Mucosa of descending colon (tissue), 3 donors: Measurements from ENCODE around the gene UBE2B. TPM values are rescaled to one million over a fixed set of nuclear protein-coding genes. Genes with fewer than 3 reads are reported as not detected.
"Not testable (repeated sequence)": the region's sequence is repeated elsewhere in the genome, so short reads cannot be mapped to it uniquely, and the experiment has no call there.

Experiments used
- ATAC-seq: fragments of 200-7000 bp; cut with Tn5 transposase; one replicate; pipeline ENCODE4 v1.9.1; 2020; ENCODE audit warnings: mild to moderate bottlenecking, moderate library complexity
- DNase-seq, 3 donors: peaks; one replicate each; pipeline ENCODE4 v3.0.0-alpha.2; 2020
- H3K36me3 ChIP-seq: fragments of 200-600 bp; one replicate; pipeline ENCODE4 v1.8.0; 2021; ENCODE audit warnings: low read depth, mild to moderate bottlenecking
- H3K4me1 ChIP-seq: fragments of 200-600 bp; one replicate; pipeline ENCODE4 v1.8.0; 2021; ENCODE audit warnings: low read depth, mild to moderate bottlenecking
- H3K4me3 ChIP-seq: fragments of 200-600 bp; one replicate; pipeline ENCODE4 v1.8.0; 2021; ENCODE audit warnings: mild to moderate bottlenecking
- H3K9me3 ChIP-seq: fragments of 200-600 bp; one replicate; pipeline ENCODE4 v1.8.0; 2021; ENCODE audit warnings: mild to moderate bottlenecking
- CTCF ChIP-seq: fragments of 200-600 bp; IDR thresholded peaks from one replicate; pipeline ENCODE4 v1.8.0; 2022; ENCODE audit warnings: antibody characterized with exemption, mild to moderate bottlenecking
- intact Hi-C, 2 donors: fragments of 100-400 bp; cut with DNase I in 1 of 2; cut with micrococcal nuclease in 1 of 2; formaldehyde crosslinking; loops; one replicate each; pipeline versions ENCODE4 v1.11.0 to v1.11.1; 2022; cut with DNase I, micrococcal nuclease
- total RNA-seq, 3 donors: library from RNA; stranded (reverse); fragmentation: NEBNext Ultra II Directional in 2 of 3; extraction: Animal tissue kit (Norgen Biotek cat#: 25700) in 2 of 3; gene quantifications; one replicate each; pipeline versions ENCODE4 v1.2.1 to v1.2.4, GENCODE V29; 2021 to 2023
- donor health status: DM: no; HTN: no; CAD: no; lungs with moderate emphysema.
- donor health status: DM: no; HTN: no; CAD: no.
- donor health status: DM: no; HTN: yes; CAD: no.

The UBE2B gene
- total RNA-seq, 3 donors from 2014 or later, result 84.4 to 99.5 (median 89.5) TPM

- TF ChIP-seq CTCF, result no peak
- Histone ChIP-seq H3K4me3 (no peak overlapping the region), H3K4me1 (no peaks in the 10 kb centered on the region), H3K9me3 (no peaks in the 10 kb centered on the region), H3K36me3 (no peaks in the 10 kb centered on the region)
- DNase-seq (no peak), ATAC-seq (no peak)
- intact Hi-C loops, result no loop called here
Observed at GRCh38 chr5:134349463-134349862, 21.9 kb upstream of the UBE2B start.

- ATAC-seq (no peak), DNase-seq (no peak)
- no peaks in the 10 kb centered on the region for H3K9me3 ChIP-seq
- no peak overlapping the region for H3K4me3 ChIP-seq
- no peak for TF ChIP-seq CTCF
- no peaks in the 10 kb centered on the region for H3K36me3 ChIP-seq
- intact Hi-C loops, result no loop called here
- no peaks in the 10 kb centered on the region for H3K4me1 ChIP-seq
Observed at GRCh38 chr5:134355681-134356080, 15.7 kb upstream of the UBE2B start.

- Histone ChIP-seq H3K9me3 (no peaks in the 10 kb centered on the region), H3K36me3 (no peaks in the 10 kb centered on the region), H3K4me1 (peaks cover 13% of the 10 kb centered on the region), H3K4me3 (no peak overlapping the region)
- DNase-seq, result no peak
- no peak for TF ChIP-seq CTCF
- ATAC-seq, result no peak
- intact Hi-C loops, result no loop called here
Observed at GRCh38 chr5:134365604-134366003, 5.8 kb upstream of the UBE2B start.

- peak in 1 of 3 donors; percentile 21 for DNase-seq
- no peak for TF ChIP-seq CTCF
- H3K9me3 ChIP-seq, result no peaks in the 10 kb centered on the region
- H3K36me3 ChIP-seq, result no peaks in the 10 kb centered on the region
- peak; percentile 0 for ATAC-seq
- no peak overlapping the region for H3K4me3 ChIP-seq
- H3K4me1 ChIP-seq, result peaks cover 20% of the 10 kb centered on the region
- intact Hi-C loops, result no loop called here
Observed at GRCh38 chr5:134370311-134370870, 978 bp upstream of the UBE2B start.

- no peak for TF ChIP-seq CTCF
- DNase-seq (peak; percentile 72 to 79 (median 76)), ATAC-seq (peak; percentile 45)
- Histone ChIP-seq H3K4me3 (peak overlapping the region; percentile 91), H3K4me1 (peaks cover 20% of the 10 kb centered on the region), H3K36me3 (no peaks in the 10 kb centered on the region), H3K9me3 (no peaks in the 10 kb centered on the region)
- intact Hi-C loops, result no loop called here
Observed at GRCh38 chr5:134371834-134372340, 518 bp downstream of the UBE2B start.

- H3K4me3 ChIP-seq, DNase-seq, ATAC-seq, H3K36me3 ChIP-seq, intact Hi-C loops, H3K9me3 ChIP-seq: not testable (repeated sequence)
- H3K4me1 ChIP-seq, result peaks cover 14% of the 10 kb centered on the region
Observed at GRCh38 chr5:134373633-134374032, 2.3 kb downstream of the UBE2B start.
